ENCODE data around the gene PRSS23.
"Not testable (repeated sequence)": the region's sequence is repeated elsewhere in the genome, so short reads cannot be mapped to it uniquely, and the experiment has no call there.

The PRSS23 gene, protein sequence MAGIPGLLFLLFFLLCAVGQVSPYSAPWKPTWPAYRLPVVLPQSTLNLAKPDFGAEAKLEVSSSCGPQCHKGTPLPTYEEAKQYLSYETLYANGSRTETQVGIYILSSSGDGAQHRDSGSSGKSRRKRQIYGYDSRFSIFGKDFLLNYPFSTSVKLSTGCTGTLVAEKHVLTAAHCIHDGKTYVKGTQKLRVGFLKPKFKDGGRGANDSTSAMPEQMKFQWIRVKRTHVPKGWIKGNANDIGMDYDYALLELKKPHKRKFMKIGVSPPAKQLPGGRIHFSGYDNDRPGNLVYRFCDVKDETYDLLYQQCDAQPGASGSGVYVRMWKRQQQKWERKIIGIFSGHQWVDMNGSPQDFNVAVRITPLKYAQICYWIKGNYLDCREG

DNA sequence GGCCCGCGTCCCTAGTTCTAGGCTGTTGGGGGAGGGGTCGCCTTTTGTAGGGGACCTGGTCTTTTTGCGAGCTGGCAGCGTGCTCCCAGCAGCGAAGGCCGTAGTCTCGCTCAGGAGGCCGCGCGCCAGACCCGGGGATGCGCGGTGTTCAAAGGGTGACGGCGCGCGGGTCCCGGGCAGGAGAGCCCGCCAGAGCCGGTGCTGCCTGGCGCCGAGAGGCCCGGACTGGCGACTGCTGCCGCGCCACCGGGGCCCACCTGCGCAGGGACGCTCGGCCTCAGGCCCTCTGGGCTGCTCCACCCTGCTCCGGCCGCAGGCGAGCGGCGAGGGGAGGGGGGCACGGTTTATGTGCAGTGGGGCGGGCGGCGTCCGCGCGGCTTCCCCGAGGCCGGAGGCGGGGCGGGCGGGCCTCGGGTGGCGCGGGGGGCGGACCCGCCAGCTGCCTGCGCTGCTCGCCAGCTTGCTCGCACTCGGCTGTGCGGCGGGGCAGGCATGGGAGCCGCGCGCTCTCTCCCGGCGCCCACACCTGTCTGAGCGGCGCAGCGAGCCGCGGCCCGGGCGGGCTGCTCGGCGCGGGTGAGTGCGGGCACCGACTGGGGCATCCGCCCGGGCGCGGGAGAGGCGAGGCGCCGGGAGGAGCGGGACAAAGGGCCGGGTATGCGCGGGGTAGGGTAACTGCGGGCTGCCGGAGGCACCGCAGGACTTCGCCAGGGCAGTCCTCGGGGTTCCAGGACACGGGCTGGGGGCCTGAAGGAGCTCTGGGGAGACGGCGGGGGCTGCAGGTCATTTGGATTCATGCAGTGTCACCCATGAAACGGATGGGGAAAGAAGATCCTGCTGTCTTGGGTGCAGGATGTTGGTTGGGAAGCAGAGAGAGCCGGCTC is at the start of gene PRSS23:
TSS of gene PRSS23 (plus strand) at position 467 of the 884 bp plus-strand sequence. CDS start 7,102 bp downstream, outside the sequence.
- DNase-seq (ENCODE audit: low read depth in 2 of 2), result peak in 1 of 2 donors; percentile 33

DNA sequence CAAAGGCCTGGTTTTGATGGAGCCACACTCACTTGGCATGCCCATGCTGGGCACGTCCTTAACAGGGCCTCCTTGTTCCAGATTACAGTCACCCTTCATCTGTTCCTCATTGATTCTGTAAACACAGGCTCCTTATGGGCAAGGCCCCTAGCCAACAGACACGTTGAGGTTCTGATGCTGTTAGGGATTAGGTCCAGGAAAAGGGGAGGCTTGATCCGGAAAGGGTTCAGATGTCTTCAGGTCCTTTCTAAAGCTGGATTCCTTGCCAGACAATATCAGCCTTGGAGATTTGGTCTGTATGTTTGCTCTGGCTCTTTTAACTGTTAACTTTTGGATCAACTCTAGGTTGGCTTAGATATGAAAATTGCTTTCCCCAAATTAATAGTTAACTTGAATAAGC is 46.9 kb upstream of the PRSS23 start:
- no peak for DNase-seq (ENCODE audit: low read depth in 2 of 2)

DNA sequence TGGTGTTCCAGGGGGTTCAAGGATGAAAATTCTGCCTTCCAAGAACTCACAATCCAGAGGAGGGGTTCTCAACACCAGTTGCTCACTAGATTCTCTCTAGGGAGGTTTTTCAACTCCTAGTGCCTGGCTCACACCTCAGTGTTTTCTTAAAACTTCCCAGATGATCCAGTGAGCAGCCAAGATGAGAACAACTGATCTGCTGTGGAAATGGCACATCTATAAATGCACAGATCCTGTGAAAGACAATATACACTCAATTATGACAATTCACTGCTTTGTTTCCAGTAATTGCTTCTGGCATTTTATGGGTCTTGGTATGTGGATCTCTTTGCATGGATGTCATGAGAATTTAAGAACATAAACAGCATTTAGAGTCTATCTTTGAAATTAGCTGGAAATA is 45.2 kb upstream of the PRSS23 start:
- DNase-seq (ENCODE audit: low read depth in 2 of 2), result no peak

DNA sequence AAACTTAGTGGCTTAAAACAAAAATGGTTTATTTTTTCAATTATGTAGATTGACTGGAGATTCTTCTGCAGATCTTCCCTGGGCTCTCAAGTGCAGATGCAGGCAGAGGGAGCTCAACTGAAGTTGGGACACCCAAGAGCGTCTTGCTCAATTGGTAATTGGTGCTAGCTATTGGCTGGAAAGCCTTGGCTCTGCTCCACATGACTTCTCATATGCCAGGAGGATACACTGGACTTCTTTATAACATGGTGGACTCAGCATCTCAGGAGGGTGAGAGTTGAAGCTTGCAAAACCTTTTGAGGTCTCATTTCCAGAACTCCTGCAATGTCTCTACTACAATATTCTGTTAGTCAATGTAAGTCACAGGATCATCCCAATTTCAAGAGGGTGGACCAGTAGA is 42.2 kb upstream of the PRSS23 start:
- DNase-seq (ENCODE audit: low read depth in 2 of 2), result no peak

DNA sequence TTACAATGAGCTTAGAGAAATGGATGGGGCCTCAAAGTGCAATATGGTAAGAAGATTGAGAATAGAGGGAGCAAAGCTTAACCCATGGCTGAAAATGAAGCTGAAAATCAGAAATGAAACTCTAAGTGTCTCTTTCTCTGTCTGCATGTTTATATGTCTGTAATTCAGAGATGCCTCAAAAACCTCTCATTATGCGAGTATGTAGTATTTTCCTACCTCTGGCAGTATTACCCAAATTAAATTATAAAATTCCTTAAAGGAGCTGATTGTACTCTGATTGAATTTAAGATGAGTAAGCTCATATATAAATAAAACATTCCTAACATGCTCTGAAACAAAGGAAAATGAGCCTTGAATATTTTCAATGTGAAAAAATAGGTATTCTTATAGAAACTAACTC is 39.8 kb upstream of the PRSS23 start:
- DNase-seq (ENCODE audit: low read depth in 2 of 2), result no peak

DNA sequence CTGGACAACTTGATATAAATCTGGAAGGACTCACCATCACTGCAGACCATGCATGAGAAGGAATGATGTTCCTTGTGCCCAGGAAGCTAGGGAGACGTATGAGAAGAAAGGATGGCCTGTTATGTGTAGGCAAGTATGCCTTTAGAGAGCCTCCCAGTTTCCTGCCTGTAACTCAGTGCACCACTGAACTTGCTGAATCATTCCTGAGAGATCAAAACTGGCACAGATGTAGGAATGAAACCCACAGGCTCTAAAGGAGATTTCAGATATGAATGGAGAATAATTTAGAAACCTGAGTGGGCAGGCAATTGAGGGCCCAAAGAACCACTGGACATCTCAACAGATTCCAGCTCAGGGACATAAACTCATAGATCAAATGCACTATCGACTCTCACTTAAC is 38.4 kb upstream of the PRSS23 start:
- no peak for DNase-seq (ENCODE audit: low read depth in 2 of 2)

DNA sequence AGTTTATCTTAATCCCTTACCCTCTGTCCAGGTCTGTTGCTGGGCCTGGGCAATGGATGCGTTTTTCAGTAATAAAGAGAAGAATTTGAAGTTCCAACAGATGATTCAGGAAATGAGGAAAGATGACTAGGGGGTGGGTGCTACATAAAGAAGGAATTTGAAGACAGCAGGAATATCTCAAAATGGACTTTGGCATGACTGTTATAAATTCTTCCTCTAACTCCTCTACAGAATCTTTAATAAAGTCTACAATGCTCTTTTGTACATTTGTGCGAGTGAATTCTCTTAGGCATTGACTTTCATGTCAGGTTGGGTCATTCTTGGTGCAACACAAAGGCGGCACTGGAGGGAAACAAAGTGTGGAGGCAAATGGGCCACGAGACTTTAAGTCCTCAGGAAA is 35.1 kb upstream of the PRSS23 start:
- DNase-seq (ENCODE audit: low read depth in 2 of 2), result no peak

DNA sequence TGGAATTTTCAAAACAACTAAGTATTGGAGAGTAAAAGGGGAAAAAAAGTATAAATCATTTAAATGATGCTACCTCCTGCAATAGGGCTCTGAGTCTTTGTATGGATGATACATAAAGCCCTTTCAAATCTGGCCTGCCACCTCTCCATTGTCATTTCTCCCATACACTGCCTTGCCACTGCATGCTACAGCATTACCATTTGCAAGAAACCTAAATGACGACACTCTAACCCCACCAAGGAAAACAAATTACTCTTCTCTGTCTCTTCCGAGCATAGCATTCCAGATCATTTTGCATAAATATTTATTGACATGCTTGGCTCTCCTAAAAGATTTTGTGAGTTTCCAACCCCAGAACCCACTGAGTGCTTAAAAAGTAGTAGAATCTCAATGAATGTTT is 34.5 kb upstream of the PRSS23 start:
- no peak for DNase-seq (ENCODE audit: low read depth in 2 of 2)

DNA sequence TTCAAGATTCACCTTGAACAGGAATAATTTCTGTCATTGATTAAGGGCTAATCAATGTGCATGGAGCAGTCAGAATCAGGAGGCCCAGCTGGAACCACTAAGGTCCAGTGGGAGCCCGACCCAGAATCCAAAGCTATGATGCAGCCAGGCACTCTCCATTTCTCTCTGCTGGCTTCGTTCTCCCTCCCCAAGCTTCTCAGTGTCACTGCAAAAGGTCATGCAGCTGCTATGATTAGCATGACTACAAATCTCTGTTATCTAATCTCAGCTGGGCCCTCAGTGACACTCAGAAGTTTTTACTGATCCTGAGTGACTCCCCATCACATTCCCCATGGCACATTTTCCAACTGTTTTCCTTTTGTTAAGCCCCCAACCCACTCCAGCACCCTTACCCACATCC is 31.1 kb upstream of the PRSS23 start:
- DNase-seq (ENCODE audit: low read depth in 2 of 2), result no peak

DNA sequence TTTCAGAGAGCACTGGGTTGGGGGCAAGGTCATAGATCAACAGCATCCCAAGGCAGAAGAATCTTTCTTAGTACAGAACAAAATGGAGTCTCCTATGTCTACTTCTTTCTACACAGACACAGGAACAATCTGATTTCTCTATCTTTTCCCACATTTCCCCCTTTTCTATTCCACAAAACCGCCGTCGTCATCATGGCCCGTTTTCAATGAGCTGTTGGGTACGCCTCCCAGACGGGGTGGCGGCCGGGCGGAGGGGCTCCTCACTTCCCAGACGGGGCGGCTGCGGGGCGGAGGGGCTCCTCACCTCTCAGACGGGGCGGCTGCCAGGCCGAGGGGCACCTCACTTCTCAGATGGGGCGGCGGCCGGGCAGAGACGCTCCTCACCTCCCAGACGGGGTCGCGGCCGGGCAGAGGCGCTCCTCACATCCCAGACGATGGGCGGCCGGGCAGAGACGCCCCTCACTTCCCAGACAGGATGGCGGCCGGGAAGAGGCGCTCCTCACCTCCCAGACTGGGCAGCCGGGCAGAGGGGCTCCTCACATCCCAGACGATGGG is 29.8 kb upstream of the PRSS23 start:
- DNase-seq (ENCODE audit: low read depth in 2 of 2), result not testable (repeated sequence)

DNA sequence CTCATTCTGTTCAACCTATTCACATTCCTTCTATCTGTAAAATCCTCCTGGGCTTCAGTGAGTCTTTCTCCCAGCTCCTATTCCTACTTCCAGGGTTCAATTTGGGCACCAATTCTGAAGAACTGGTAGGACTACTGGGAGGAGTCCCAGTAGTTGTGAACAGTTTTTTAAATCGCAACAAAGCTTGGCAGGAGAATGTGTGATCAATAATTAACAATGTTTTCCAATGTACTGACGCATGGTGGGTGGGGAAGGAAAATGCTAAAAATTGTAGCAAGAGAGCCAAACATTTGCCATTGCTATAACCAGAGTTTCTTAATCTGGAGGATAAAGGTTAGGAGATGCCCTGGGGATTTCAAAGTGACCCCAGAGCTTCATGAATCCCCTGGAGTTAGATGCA is 27.3 kb upstream of the PRSS23 start:
- DNase-seq (ENCODE audit: low read depth in 2 of 2), result no peak

DNA sequence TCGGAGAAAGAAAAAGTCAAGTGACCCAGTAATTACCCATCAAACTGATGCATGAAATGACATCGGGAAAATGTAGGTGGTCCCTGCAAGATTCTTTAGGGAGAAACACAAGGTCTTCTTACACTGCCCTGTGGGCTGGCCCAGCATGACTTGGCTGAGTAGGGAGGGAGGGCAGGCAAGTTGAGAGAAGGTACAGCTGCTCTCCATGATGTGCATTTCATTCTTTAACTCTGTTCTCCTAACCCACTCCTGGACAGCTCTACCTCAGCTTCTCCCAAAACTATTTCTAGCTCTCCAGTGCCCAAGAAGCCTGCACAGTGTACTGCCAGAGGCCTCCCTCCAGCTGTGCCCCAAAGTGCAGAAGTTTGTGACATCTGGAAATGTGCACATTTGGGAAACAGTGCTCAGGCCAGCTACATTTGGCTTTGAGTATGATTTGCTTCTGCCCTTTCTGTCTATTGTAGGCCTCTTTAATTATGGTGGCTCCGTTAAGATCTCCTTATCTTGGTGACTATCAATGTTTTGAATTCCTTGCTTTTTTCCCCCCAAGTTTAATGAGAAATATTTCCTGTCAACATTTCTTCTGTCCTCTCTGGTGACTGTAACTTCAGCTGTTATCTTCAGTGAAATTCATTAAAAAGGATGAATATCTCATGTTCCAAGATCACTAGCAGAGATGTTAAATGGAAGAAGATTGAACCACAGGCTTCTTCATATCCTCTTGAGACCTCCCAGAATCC is 26.7 kb upstream of the PRSS23 start:
- DNase-seq (ENCODE audit: low read depth in 2 of 2), result no peak

DNA sequence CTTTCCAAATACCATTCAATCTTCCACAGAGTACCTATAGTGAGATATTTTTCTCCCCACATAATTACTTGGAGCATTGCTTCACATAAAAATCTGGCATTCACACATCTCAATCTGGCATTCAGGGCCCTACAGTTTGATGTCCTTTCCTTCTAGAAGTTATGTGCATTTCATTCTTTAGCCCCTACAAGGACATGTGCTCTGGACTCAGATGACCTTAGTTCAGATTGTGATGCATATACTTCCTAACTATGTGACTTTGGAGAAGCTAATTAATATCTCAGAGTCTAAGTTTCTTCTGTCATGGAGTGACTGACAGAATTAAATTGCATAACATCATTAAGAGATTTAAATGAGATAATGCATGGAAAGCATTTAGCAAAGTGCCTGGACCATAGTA is 25.9 kb upstream of the PRSS23 start:
- no peak for DNase-seq (ENCODE audit: low read depth in 2 of 2)

DNA sequence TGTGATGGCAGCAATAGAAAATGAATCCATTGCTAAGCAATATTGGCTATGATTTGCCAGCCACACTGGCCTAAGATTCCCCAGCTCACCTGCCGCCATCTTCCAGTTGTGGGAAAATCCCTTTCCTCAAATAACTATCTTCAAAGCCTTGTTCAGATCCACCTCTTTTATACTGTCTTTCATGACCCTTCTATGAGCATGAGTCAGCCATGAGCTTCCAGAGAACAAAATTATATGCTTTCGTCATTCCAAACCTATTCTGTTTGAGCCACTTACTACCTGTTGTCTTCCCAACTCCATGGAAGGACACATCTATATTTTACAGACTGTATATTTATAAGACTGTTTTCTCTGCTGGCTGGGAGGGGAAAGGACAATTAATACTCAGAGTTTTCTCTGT is 25.0 kb upstream of the PRSS23 start:
- no peak for DNase-seq (ENCODE audit: low read depth in 2 of 2)

DNA sequence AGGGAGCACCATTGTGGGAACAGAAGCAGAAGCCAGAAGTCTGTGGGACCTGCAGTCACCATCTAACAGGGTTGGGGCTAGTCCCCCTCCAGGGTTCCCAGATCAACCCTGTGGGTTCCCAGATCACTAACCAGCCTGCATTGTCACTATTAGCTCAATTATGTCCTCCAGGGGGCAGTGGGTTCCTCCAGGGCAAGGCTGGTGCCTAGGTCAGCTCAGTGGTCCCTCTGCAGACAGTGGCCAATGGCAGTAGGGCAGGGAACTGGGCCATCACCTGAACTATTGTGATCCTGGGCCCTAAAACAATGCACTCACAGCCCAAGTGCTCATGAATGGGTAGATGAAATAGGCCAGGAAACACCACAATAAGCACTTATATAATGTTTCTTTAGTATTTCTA is 18.8 kb upstream of the PRSS23 start:
- DNase-seq (ENCODE audit: low read depth in 2 of 2), result no peak

DNA sequence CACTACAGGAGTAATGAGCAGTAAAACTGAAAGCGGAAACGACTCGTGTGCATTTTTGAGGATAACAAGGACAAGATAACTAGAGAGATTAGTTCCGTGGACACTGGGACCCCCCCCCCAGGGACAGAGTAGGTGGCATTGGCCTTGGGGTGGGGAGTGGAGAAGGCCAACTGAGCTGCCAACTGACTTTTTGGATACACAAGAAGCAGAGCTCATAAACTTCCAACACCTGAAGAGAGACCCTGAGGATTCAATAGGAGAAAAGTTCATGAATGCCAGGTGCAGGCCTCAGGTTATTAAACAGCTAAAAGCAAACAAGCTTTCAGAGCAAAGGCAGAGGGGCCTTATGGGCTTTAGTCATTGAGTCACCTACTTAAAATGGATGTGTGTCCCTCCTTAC is 17.6 kb upstream of the PRSS23 start:
- no peak for DNase-seq (ENCODE audit: low read depth in 2 of 2)

DNA sequence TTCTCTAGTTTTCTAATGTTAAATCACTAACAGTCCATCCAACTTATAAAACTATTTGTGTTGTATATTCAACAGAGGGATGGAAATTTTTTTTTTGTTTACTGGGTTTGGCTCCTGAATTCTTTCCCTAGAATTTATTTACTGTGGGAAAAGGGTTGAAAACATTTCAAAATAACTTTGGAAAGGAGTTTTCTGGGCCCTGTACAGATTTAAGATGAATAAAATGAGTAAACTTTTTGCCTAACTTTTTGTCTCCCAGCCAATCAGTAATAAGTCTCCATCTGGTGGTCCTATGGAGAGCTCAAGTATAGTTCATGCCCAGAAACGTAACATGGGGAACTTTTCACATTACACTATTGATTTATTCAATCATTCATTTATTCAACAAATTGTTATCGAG is 16.7 kb upstream of the PRSS23 start:
- DNase-seq (ENCODE audit: low read depth in 2 of 2), result no peak

DNA sequence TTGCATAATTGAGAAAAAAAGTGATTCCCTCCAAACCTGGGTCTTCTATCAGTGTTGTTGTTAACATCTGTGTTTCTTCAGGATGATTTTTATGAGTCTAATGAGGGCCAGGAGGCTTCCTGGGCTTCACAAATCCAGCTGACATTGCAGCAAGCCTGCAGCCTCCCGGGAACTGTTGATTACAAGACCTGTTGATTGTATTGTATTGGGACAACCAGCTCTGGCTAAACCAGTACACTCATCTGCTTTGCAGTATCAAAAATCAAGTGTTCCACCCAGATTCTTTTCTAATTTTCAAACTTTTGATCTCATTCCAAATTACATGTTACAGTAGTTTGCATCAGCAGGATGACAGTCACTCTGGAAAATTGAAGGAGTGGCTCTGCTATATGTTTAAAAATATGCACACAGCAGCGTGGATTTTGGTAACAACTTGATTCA is 16.1 kb upstream of the PRSS23 start:
- no peak for DNase-seq (ENCODE audit: low read depth in 2 of 2)

DNA sequence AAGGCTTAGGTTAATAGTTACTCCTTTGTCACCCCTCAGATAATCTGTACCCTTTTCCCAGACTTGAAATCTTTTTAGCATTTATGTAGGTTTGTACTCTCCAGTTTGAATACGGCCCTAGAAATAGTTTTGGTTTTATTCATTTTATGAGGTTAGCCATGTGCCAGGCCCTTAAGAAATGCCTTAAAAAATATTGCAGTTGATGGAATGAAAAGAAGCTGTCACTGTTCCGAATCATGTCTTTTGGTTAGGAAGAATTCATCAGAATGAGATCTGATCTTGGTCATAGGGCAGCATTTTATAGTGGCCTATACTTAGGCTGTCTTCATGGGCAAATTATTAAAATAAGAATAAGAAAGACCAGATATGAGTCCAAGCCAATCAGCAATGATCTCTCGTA is 14.8 kb upstream of the PRSS23 start:
- DNase-seq (ENCODE audit: low read depth in 2 of 2), result no peak

DNA sequence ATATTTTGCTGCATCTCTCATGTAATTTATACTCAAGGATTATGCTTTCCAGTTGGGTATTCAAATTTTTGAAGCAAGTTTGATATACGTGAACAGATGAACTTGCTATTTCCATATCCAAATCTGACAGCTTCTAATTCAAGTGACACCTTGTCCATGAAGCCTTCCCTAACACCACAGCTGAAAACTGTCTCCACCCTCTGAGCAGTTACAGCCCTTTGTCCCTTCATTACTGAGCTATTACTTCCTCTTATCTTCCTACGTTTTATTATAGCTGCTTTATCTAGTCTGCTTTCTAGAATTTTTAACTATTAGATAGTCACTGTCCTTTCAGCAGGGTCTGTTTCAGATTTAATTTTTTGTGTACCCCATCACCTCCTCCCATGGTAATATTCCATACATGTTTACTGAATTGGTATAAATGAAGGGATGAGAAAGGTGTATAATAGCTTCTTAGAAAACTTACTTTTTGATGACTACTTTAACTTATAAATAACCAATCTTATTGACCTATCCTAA is 13.3 kb upstream of the PRSS23 start:
- no peak for DNase-seq (ENCODE audit: low read depth in 2 of 2)

DNA sequence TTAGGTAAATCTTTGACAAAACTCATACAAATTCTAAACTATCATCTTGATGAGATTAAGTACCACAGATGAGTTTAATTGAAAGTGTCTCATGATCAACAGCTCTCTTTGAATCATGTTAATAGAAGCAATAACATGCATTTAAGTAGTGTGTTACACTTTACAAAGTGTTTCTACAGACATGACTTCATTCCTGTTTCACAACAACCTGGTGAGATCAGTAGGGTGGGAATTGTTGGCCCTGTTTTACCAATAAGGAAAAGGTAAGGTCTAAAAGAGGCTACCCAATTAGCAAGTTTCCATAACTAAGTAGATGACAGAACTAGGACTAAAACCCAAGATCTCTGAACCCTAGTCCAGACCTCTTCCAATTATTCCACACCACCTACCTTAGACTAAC is 12.7 kb upstream of the PRSS23 start:
- no peak for DNase-seq (ENCODE audit: low read depth in 2 of 2)
